Osteocyte (in vitro differentiated cells): ENCODE results near the gene DPCD. TPM values are rescaled to one million over a fixed set of nuclear protein-coding genes. Genes with fewer than 3 reads are reported as not detected.

ENCODE experiments used
- DNase-seq: peaks from one replicate; pipeline ENCODE4 v3.0.0; 2021; ENCODE audit warnings: mixed read lengths; ENCODE audit not compliant: unreplicated experiment; ENCODE audit errors: extremely low spot score
- H3K27ac Mint-ChIP-seq: one replicate; pipeline ENCODE4 v1.8.0; 2021; ENCODE audit warnings: mild to moderate bottlenecking, mixed read lengths; ENCODE audit not compliant: unreplicated experiment
- H3K27me3 Mint-ChIP-seq: one replicate; pipeline ENCODE4 v1.8.0; 2021; ENCODE audit warnings: mixed read lengths; ENCODE audit not compliant: unreplicated experiment
- H3K36me3 Mint-ChIP-seq: one replicate; pipeline ENCODE4 v1.8.0; 2021; ENCODE audit warnings: mixed read lengths; ENCODE audit not compliant: unreplicated experiment
- H3K4me1 Mint-ChIP-seq: one replicate; pipeline ENCODE4 v1.8.0; 2021; ENCODE audit warnings: mixed read lengths; ENCODE audit not compliant: unreplicated experiment
- H3K4me3 Mint-ChIP-seq: one replicate; pipeline ENCODE4 v1.8.0; 2021; ENCODE audit warnings: mild to moderate bottlenecking, moderate library complexity, mixed read lengths; ENCODE audit not compliant: unreplicated experiment
- H3K9me3 Mint-ChIP-seq: one replicate; pipeline ENCODE4 v1.8.0; 2021; ENCODE audit warnings: mixed read lengths; ENCODE audit not compliant: unreplicated experiment
- CTCF ChIP-seq: fragments of 200-600 bp; sonication (generic); IDR thresholded peaks from 2 replicates; pipeline ENCODE4 v1.5.0; 2021; ENCODE audit warnings: antibody characterized with exemption, mild to moderate bottlenecking, moderate library complexity
- total RNA-seq: library from RNA; stranded (reverse); gene quantifications from 2 replicates; pipeline ENCODE4 v1.2.1, GENCODE V29; 2021

The DPCD gene
- total RNA-seq, 1 donor from 2014 or later, result 15.3 TPM

- no peak overlapping the region for H3K4me3 Mint-ChIP-seq
- H3K27ac Mint-ChIP-seq, result no peak overlapping the region
- H3K4me1 Mint-ChIP-seq, result peaks cover 9% of the 10 kb centered on the region
- no peak for DNase-seq
- peaks cover 12% of the 10 kb centered on the region for H3K36me3 Mint-ChIP-seq
- TF ChIP-seq CTCF, result no peak
- no peaks in the 10 kb centered on the region for H3K27me3 Mint-ChIP-seq
- H3K9me3 Mint-ChIP-seq, result no peaks in the 10 kb centered on the region
Observed at GRCh38 chr10:101611096-101611905, 23.2 kb downstream of the DPCD start.

- Mint-ChIP-seq H3K4me3 (no peak overlapping the region), H3K9me3 (no peaks in the 10 kb centered on the region), H3K27ac (no peak overlapping the region), H3K4me1 (peaks cover 9% of the 10 kb centered on the region), H3K27me3 (no peaks in the 10 kb centered on the region), H3K36me3 (peaks cover 13% of the 10 kb centered on the region)
- DNase-seq, result no peak
- TF ChIP-seq CTCF, result no peak
Observed at GRCh38 chr10:101612086-101612485, 24.0 kb downstream of the DPCD start.

GRCh38 chr10:101612872-101613271 lies 24.8 kb downstream of the DPCD start:
- no peak for TF ChIP-seq CTCF
- Mint-ChIP-seq H3K36me3 (peaks cover 15% of the 10 kb centered on the region), H3K27ac (no peak overlapping the region), H3K27me3 (no peaks in the 10 kb centered on the region), H3K9me3 (no peaks in the 10 kb centered on the region), H3K4me3 (no peak overlapping the region), H3K4me1 (peaks cover 9% of the 10 kb centered on the region)
- no peak for DNase-seq

- Mint-ChIP-seq H3K27me3 (no peaks in the 10 kb centered on the region), H3K36me3 (peaks cover 20% of the 10 kb centered on the region), H3K4me3 (no peak overlapping the region), H3K27ac (no peak overlapping the region), H3K4me1 (peaks cover 9% of the 10 kb centered on the region), H3K9me3 (no peaks in the 10 kb centered on the region)
- no peak for DNase-seq
- TF ChIP-seq CTCF, result no peak
Observed at GRCh38 chr10:101613646-101614045, 25.5 kb downstream of the DPCD start.

GRCh38 chr10:101614663-101615524 lies 26.8 kb downstream of the DPCD start:
- DNase-seq, result no peak
- Mint-ChIP-seq H3K27me3 (no peaks in the 10 kb centered on the region), H3K9me3 (no peaks in the 10 kb centered on the region), H3K4me1 (peaks cover 7% of the 10 kb centered on the region), H3K4me3 (no peak overlapping the region), H3K36me3 (peaks cover 15% of the 10 kb centered on the region), H3K27ac (peak overlapping the region; percentile 27)
- TF ChIP-seq CTCF, result no peak
